Measurements from ENCODE around the gene AASDHPPT. TPM values are rescaled to one million over a fixed set of nuclear protein-coding genes. Genes with fewer than 3 reads are reported as not detected.

Gene AASDHPPT
- total and polyA plus RNA-seq, 2 of the 4 experiments (the other 2 are of a cell fraction): 22.0 to 56.3 TPM

DNA sequence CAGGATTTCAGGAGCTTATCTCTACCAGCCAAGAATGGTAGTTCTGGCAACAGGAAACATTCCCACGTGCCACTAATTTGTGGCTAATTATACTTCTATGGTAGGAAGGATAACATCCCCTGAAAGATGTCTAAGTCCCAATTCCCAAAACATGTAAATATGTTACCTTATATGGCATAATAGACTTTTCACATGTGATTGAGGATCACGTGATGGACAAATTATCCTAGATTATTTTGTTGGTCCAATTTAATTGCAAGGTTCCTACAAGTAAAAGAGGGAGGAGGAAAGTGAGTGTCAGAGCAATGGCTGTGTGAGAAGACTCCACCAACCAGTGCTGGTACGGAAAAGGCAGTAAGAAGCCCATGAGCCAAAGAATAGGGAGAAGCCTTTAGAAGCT is 45.5 kb upstream of the AASDHPPT start:
- Histone ChIP-seq H3K56ac (ENCODE audit: extremely low read depth, insufficient read depth, low read length) (no peak overlapping the region), H3K27ac (ENCODE audit: insufficient read depth, low read length) (no peak overlapping the region), H3K27me3 (ENCODE audit: control insufficient read depth, insufficient read depth, low read length) (no peaks in the 10 kb centered on the region), H2AK5ac (ENCODE audit: low read depth, low read length) (no peak overlapping the region), H3K9me1 (ENCODE audit: insufficient read depth, low read length) (no peaks in the 10 kb centered on the region), H4K91ac (ENCODE audit: insufficient read depth, low read depth, low read length) (no peak overlapping the region; the same call in 1 of the 2 replicates), H3K79me1 (ENCODE audit: low read depth in 1 of 2, low read length in 2 of 2) (no peaks in the 10 kb centered on the region), H3K23ac (ENCODE audit: low read depth, low read length) (no peak overlapping the region), H3K9me3 (ENCODE audit: control insufficient read depth, insufficient read depth, low read length) (no peaks in the 10 kb centered on the region), H3K4ac (ENCODE audit: low read depth, low read length) (no peak overlapping the region), H2BK5ac (ENCODE audit: low read depth, low read length, poor library complexity, severe bottlenecking) (no peak overlapping the region), H3K4me3 (ENCODE audit: insufficient read depth, low read depth, low read length) (no peak overlapping the region), H2BK20ac (ENCODE audit: low read depth, low read length) (no peak overlapping the region), H3K4me2 (ENCODE audit: low read depth, low read length) (no peak overlapping the region), H4K5ac (ENCODE audit: low read depth, low read length) (no peak overlapping the region), H2BK15ac (ENCODE audit: low read depth, low read length) (no peak overlapping the region), H3K9ac (ENCODE audit: low read depth, low read length) (no peak overlapping the region), H3K14ac (replicated peaks; ENCODE audit: low read depth, low read length) (no peak overlapping the region), H3K36me3 (ENCODE audit: control insufficient read depth, insufficient read depth, low read length) (no peaks in the 10 kb centered on the region), H2AK9ac (replicated peaks; ENCODE audit: low read depth, low read length, poor library complexity) (no peak overlapping the region), H4K8ac (ENCODE audit: low read depth in 2 of 2, low read length in 2 of 2) (peak overlapping the region; percentile 10 to 86; a peak in 1 of 4 replicates), H3K4me1 (ENCODE audit: control insufficient read depth, insufficient read depth, low read length) (no peaks in the 10 kb centered on the region; the same call in 1 of the 2 replicates), H2BK120ac (ENCODE audit: low read depth, low read length) (peak overlapping the region; percentile 59; the same call in 1 of the 2 replicates), H3K18ac (ENCODE audit: low read depth, low read length) (no peak overlapping the region), H2AFZ (replicated peaks; ENCODE audit: low read length, poor library complexity) (no peak overlapping the region), H4K20me1 (ENCODE audit: insufficient read depth, low read length) (no peaks in the 10 kb centered on the region)
- in situ Hi-C loops (cut with MboI; ENCODE audit: low sequenced_read_pairs): no loop called here
- intact Hi-C loops (cut with micrococcal nuclease): no loop called here
- ChIA-PET POLR2A (ENCODE audit: unreplicated experiment) (no interaction called here), CTCF (no interaction called here)
- TF ChIP-seq CEBPB (IDR thresholded peaks at IDR 0.05; ENCODE audit: low read depth, low read length) (no peak), POLR2A (IDR thresholded peaks at IDR 0.05; ENCODE audit: low read depth, low read length) (no peak), NFE2L2 (IDR thresholded peaks at IDR 0.05; ENCODE audit: low read depth, low read length) (no peak), MAFK (IDR thresholded peaks at IDR 0.05; ENCODE audit: low read depth, low read length) (no peak), CHD1 (IDR thresholded peaks at IDR 0.05; ENCODE audit: low read depth, low read length) (no peak), RAD21 (IDR thresholded peaks at IDR 0.05; ENCODE audit: low read length) (no peak), RFX5 (IDR thresholded peaks at IDR 0.05; ENCODE audit: low read depth, low read length) (no peak), BHLHE40 (IDR thresholded peaks at IDR 0.05; ENCODE audit: low read depth, low read length) (no peak), CTCF (conservative IDR thresholded peaks at IDR 0.05; ENCODE audit: low read depth, low read length) (no peak), MAZ (IDR thresholded peaks at IDR 0.05; ENCODE audit: borderline replicate concordance, low read depth, low read length) (no peak), USF2 (IDR thresholded peaks at IDR 0.05; ENCODE audit: low read depth, low read length) (no peak), FOS (IDR thresholded peaks at IDR 0.05; ENCODE audit: low read depth, low read length) (no peak), MXI1 (IDR thresholded peaks at IDR 0.05; ENCODE audit: borderline replicate concordance, low read depth, low read length) (no peak), RCOR1 (IDR thresholded peaks at IDR 0.05; ENCODE audit: insufficient replicate concordance, low read length) (no peak), ELK1 (IDR thresholded peaks at IDR 0.05; ENCODE audit: borderline replicate concordance, low read depth, low read length) (no peak)
- no CpG with 5 or more reads among the region's 3 CpGs for WGBS, 2 experiments (ENCODE audit: extremely low coverage in 2 of 2, insufficient read length in 1 of 2)
- dilution Hi-C loops (cut with HindIII; ENCODE audit: low sequenced_read_pairs, unreplicated experiment): no loop called here
- DNase-seq (no peak), ATAC-seq (ENCODE audit: low read depth) (no peak)
- no TSS peak for BruUV-seq (replicated peaks)
